ENCODE measurements around the gene SPAST. TPM values are rescaled to one million over a fixed set of nuclear protein-coding genes. Genes with fewer than 3 reads are reported as not detected.

The SPAST gene
- total RNA-seq, 4 donors from 2014 or later, result 18.2 to 46.9 (median 23.4) TPM

- Histone ChIP-seq H3K9me3 (no peaks in the 10 kb centered on the region), H3K27ac (peak overlapping the region in 2 of 4 donors; percentile 89 to 96), H3K4me3 (peak overlapping the region; percentile 74 to 92 (median 84)), H3K4me1 (peaks cover 0 to 13% (median 3%) of the 10 kb centered on the region in 4 donors), H3K27me3 (no peaks in the 10 kb centered on the region), H3K36me3 (peaks cover 0 to 9% (median 0%) of the 10 kb centered on the region in 3 donors)
- no peak for TF ChIP-seq CTCF (IDR thresholded peaks at IDR 0.05)
- no peak for TF ChIP-seq POLR2A (IDR thresholded peaks at IDR 0.05)
- DNase-seq, result no peak
Measured at GRCh38 chr2:32064713-32065112, 1.4 kb downstream of the SPAST start.

- Histone ChIP-seq H3K9me3 (no peaks in the 10 kb centered on the region), H3K4me3 (no peak overlapping the region), H3K36me3 (peaks cover 0 to 9% (median 0%) of the 10 kb centered on the region in 3 donors), H3K4me1 (peaks cover 0 to 13% (median 3%) of the 10 kb centered on the region in 4 donors), H3K27ac (no peak overlapping the region), H3K27me3 (no peaks in the 10 kb centered on the region)
- TF ChIP-seq CTCF (IDR thresholded peaks at IDR 0.05) (no peak), POLR2A (IDR thresholded peaks at IDR 0.05) (no peak)
- no peak for DNase-seq
Measured at GRCh38 chr2:32067549-32067948, 4.2 kb downstream of the SPAST start.

GRCh38 chr2:32074134-32074506, 10.8 kb downstream of the SPAST start:
- H3K27me3 ChIP-seq, result no peaks in the 10 kb centered on the region
- H3K36me3 ChIP-seq, result no peaks in the 10 kb centered on the region
- H3K9me3 ChIP-seq, result no peaks in the 10 kb centered on the region
- peak overlapping the region in 2 of 4 donors; percentile 36 to 75 for H3K27ac ChIP-seq
- TF ChIP-seq CTCF (IDR thresholded peaks at IDR 0.05) (no peak), POLR2A (IDR thresholded peaks at IDR 0.05) (no peak)
- no peaks in the 10 kb centered on the region for H3K4me1 ChIP-seq
- DNase-seq, result no peak
- H3K4me3 ChIP-seq, result no peak overlapping the region

GRCh38 chr2:32095671-32096070, 32.3 kb downstream of the SPAST start:
- H3K9me3 ChIP-seq, result no peaks in the 10 kb centered on the region
- no peak overlapping the region for H3K27ac ChIP-seq
- H3K36me3 ChIP-seq, result peaks cover 0 to 8% (median 0%) of the 10 kb centered on the region in 3 donors
- no peak overlapping the region for H3K4me3 ChIP-seq
- no peak for DNase-seq
- H3K4me1 ChIP-seq, result no peaks in the 10 kb centered on the region
- H3K27me3 ChIP-seq, result no peaks in the 10 kb centered on the region
- TF ChIP-seq POLR2A (IDR thresholded peaks at IDR 0.05) (no peak), CTCF (IDR thresholded peaks at IDR 0.05) (no peak)

- no peak overlapping the region for H3K4me3 ChIP-seq
- H3K9me3 ChIP-seq, result no peaks in the 10 kb centered on the region
- DNase-seq, result no peak
- no peaks in the 10 kb centered on the region for H3K27me3 ChIP-seq
- H3K4me1 ChIP-seq, result no peaks in the 10 kb centered on the region
- no peak overlapping the region for H3K27ac ChIP-seq
- TF ChIP-seq POLR2A (IDR thresholded peaks at IDR 0.05), result no peak
- TF ChIP-seq CTCF (IDR thresholded peaks at IDR 0.05), result no peak
- peaks cover 0 to 29% (median 0%) of the 10 kb centered on the region in 3 donors for H3K36me3 ChIP-seq
Measured at GRCh38 chr2:32108111-32108510, 44.8 kb downstream of the SPAST start.

GRCh38 chr2:32118055-32118454, 54.7 kb downstream of the SPAST start:
- peaks cover 0 to 57% (median 0%) of the 10 kb centered on the region in 3 donors for H3K36me3 ChIP-seq
- no peaks in the 10 kb centered on the region for H3K27me3 ChIP-seq
- H3K9me3 ChIP-seq, result no peaks in the 10 kb centered on the region
- H3K4me3 ChIP-seq, result no peak overlapping the region
- no peak overlapping the region for H3K27ac ChIP-seq
- no peak for DNase-seq
- TF ChIP-seq CTCF (IDR thresholded peaks at IDR 0.05), result no peak
- no peak for TF ChIP-seq POLR2A (IDR thresholded peaks at IDR 0.05)
- H3K4me1 ChIP-seq, result no peaks in the 10 kb centered on the region

Data from Peyer's patch (tissue), 4 donors.